GM12801 (cell line): ENCODE measurements around the gene LRRC8A.

Source experiments
- CTCF ChIP-seq: IDR thresholded peaks from one replicate; pipeline ENCODE4 v1.5.1; 2011; ENCODE audit warnings: control low read depth; ENCODE audit not compliant: insufficient read length; ENCODE audit errors: extremely low read depth

LRRC8A gene

GRCh38 chr9:128841694-128842492 lies 40.0 kb upstream of the LRRC8A start:
- no peak for TF ChIP-seq CTCF

- no peak for TF ChIP-seq CTCF
Observed at GRCh38 chr9:128845186-128845931, 36.6 kb upstream of the LRRC8A start.

GRCh38 chr9:128846680-128847030 lies 35.3 kb upstream of the LRRC8A start:
- no peak for TF ChIP-seq CTCF

DNA sequence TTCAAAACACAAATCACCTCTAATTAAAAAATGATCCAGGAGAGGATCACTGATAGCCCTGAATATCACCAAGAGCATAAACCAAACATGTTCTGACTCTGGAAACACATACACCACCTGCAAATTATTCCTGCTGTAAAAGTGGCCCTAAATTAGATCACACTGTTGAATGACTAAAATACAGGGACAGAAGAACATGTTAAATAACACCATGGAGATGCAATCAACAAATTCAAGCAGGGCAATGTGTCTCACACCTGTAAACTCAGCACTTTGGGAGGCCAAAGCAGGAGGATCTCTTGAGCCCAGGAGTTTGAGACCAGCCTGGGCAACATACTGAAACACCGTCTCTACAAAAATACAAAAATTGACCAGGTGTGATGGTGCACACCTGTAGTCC lies 34.1 kb upstream of the LRRC8A start:
- no peak for TF ChIP-seq CTCF

- no peak for TF ChIP-seq CTCF
Observed at GRCh38 chr9:128860937-128861336, 21.0 kb upstream of the LRRC8A start.

GRCh38 chr9:128861501-128861900 lies 20.4 kb upstream of the LRRC8A start:
- no peak for TF ChIP-seq CTCF

- no peak for TF ChIP-seq CTCF
Observed at GRCh38 chr9:128862401-128862851, 19.5 kb upstream of the LRRC8A start.
